Right hindlimb (tissue), 1 donor: ENCODE measurements around the gene FAM241A.

ENCODE experiments used
- DNase-seq: peaks from one replicate; pipeline ENCODE4 v3.0.0-alpha.2; 2018

FAM241A gene

DNA sequence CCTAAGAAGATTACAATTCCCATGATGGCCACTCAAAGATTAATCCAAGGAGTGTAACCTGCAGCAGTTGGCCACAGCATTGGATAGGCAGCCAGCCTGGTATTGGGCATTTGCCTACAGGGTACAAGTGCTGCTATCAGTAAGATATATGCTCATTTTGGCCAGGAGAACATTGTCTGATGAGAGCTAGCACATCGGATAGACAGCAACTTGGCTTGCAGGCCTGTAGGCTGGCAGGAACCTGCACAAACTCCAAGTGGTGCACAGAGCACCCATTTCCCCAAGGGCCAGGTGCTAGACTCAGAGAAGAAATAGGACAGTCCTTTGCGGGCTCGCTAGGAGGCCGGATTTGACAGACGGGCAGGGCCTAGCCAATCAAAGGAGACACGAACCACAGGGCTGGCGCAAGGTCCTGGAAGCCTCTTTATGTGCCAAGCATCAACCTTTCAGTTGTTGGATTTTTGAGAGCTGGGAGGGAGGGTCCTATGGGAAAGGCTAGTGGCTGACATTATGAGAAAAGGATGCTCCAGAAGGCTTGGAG is 74.6 kb downstream of the FAM241A start:
- no peak for DNase-seq

DNA sequence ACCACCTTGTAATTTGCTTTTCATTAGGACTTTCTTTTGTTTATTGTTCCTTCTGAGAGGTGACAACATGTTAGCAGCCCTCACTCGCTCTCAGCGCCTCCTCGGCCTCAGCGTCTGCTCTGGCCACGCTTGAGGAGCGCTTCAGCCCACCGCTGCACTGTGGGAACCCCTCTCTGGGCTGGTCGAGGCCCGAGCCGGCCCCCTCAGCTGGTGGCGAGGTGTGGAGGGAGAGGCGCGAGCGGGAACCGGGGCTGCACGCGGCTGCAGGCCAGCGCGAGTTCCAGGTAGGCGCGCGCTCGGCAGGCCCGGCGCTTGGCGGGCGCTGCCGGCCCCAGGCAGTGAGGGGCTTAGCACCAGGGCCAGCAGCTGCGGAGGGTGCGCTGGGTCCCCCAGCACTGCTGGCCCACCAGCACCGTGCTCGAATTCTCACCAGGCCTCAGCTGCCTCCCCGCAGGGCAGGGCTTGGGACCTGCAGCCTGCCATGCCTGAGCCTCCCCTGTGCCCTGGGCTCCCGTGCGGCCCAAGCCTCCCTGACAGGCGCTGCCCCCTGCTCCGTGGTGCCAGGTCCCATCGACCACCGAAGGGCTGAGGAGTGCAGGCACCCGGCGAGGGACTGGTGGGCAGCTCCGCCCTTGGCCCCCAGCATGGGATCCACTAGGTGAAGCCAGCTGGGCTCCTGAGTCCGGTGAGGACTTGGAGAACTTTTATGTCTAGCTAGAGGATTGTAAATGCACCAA is 77.1 kb downstream of the FAM241A start:
- no peak for DNase-seq

DNA sequence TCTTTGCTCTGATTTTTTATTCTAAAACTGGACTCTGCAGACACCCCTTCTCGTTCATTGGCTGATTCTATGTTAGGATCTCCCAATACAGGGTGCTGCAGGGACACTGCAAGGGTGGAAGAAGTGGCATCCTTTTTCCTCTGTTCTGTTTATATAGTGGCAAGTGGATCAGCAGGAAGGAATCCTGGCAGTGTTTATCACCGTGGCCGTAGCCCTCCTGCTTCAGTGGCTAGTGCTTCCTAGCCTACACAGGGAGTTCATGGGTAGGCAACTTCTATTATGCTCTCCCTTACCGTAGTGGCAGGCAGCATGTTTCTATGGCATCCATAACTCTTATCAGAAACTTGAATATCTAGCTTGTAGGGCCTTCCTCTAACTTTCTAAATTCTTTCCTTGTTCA is 79.9 kb downstream of the FAM241A start:
- no peak for DNase-seq

DNA sequence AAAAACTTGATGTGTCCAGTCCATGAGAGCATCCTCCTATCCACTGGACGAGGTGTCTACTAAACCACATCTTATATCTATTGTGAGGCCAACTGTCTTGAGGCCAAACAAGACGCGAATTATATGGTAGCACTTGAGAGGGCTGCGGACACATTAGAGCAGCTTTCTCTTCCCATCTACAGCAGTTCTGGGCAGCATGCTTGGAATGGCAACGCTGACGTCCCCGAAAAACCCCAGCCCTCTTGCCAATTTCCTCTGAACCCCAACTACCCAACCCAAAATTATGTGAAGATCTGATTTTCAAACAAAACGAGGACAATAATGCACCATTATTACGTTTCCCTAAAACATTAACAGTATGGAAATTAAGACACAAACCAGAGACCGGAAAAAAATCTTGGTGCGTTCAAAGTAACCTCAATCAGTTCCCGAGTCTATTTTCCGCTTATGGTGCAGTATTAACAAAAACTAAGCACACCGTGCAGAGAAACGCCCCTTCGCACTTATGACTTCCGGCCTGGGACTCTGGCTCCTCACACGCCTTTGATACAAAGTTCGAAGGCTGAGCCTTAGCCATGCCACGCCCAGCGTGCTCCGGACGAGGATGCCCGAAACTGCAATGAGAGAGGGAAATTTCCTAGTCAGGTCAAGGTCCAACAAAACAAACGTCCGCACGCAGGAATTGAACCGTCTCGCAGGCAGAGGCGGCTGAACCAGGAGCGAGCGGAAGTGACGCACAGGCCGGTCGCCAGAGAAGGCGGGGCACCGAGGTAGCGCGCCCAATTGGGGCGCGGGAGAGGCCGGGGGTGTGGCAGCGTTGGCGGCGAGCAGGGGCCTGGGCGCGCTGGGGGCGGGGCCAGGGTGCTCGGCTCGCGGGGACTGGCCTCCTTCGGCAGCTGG is 85.9 kb downstream of the FAM241A start:
- DNase-seq = peak; percentile 99

DNA sequence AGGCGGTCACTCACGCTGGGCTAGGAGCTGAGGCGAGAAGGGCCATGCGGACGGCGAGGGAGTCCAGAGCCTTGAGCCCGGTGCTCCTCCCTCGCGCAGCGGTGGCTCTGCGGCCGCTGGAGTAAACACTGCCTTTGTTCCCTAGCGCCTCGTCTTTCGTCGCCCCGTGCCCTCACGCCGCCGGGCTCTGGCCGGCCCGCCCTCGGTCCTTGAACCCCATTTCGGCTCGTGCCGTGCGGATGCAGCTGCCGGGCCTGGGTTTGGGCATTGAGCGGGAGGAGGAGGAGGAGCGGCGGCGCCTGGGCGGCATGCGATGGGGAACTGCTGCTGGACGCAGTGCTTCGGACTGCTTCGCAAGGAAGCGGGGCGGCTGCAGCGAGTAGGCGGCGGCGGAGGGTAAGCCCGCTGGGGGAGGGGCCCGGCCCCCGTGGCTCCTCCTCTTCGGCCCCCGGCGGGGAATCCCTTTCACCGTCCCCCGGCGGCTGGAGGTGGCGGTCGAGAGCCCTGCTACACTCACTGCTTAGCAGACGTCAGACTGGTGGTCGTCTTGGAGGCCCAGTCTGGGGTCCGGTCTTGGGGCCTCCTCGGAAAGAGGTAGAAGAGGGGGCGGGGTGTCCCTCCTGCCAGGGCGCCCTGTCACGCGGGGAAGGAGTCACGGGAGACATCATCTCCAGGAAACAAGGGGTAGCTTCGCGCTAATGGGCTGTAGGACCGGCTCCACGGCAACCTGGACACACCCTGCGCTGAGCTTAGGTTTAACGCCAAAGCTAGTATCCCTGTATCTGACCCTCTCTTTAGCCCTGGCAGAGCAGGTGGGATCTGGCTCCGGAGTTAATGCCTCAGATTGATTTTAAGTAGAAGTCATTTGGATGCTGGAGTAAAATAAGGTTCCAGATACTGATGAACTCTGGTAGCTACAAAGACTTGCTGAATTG is 86.8 kb downstream of the FAM241A start, which contains the start of gene AP1AR:
TSS of gene AP1AR (plus strand) at position 9 of the 935 bp plus-strand sequence. CDS start at position 314, 305 bp downstream.
- peak; percentile 91 for DNase-seq

DNA sequence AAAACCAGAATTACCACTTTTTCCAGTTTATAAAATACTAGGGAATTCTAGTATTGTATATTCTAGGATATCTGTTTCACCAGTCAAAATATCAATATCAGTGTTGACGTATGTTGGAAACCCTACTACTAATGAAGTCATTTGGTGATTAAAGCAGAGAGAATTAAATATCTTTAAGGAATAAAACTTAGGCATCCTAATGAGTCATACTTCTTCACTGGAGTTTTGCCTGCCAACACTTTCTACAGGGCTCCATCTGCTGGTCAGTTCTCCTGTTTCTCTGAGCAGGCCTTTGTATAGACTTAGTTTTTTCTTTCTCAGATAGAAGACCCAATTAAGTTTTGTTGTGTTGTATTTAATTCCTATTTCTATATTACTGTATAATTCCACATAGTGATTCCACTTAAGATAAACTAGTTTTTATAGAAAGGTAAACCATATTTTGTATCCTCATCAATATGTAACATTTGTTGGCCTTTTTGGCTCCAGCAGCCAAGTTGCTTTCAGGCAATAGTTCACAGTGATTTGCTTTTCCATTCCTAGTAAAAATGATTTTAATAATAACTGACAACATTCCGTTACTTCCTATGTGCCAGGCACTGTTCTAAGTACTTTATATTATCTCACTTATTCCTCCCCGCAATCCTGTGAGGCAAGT is 89.8 kb downstream of the FAM241A start:
- peak; percentile 73 for DNase-seq

DNA sequence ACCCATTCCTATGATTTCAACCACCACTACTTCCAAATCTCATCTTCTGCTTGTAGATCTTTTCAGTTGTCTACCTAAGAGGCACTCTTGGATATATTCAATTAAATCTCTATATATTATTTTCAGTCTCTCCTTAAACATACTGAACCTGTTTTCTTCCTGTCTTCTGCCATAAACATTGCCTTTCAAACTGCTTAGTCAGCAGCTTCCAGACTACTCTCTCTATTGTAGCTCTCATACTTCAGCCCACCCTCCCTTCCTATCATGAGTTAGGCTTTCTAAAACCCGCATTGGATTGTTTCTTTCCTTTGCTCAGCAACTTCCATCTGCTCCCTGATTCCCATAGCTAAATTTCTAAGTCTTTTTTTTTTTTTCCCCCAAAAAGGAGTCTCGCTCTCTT is 90.8 kb downstream of the FAM241A start:
- DNase-seq = no peak

DNA sequence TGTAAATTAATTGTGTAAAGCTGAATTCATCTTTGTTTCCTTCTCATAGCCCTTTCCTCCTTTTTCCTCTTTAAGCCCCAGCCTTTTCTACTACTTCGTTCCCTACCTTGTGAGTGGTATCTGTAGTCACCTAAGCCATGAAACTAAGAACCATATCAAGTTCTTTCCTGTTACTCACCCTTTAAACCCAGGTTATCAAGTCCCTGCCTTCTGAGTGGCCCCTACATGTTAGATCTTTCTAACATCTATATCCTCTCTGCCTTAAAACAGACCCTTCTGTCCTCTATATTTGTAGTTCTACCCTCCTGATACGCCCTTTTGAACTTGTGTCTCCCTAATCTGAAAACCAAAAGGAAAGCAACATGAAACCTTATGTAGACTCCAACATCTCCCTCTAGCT is 93.6 kb downstream of the FAM241A start:
- no peak for DNase-seq
